NCI-H1694 (cell line): ENCODE data around the gene SF3A2.
A peak's percentile ranks its signal among the peaks of the same experiment; 100 is the strongest.
"Not testable (repeated sequence)": the region's sequence is repeated elsewhere in the genome, so short reads cannot be mapped to it uniquely, and the experiment has no call there.

ENCODE experiments used
- DNase-seq: peaks from one replicate; lab custom pipeline; 2025; lab: John Stamatoyannopoulos, UW

SF3A2 gene

GRCh38 chr19:2274931-2275535 is 38.4 kb downstream of the SF3A2 start:
- peak; percentile 61 for DNase-seq

GRCh38 chr19:2275588-2276428 is 39.2 kb downstream of the SF3A2 start:
- DNase-seq = no peak

GRCh38 chr19:2276429-2276986 is 39.9 kb downstream of the SF3A2 start:
- DNase-seq = no peak

- DNase-seq = no peak
Observed at GRCh38 chr19:2277138-2277537, 40.5 kb downstream of the SF3A2 start.

- DNase-seq = no peak
Observed at GRCh38 chr19:2278459-2279158, 42.0 kb downstream of the SF3A2 start.

- no peak for DNase-seq
Observed at GRCh38 chr19:2280633-2281264, 44.1 kb downstream of the SF3A2 start.

GRCh38 chr19:2281265-2282061 is 44.8 kb downstream of the SF3A2 start:
- not testable (repeated sequence) for DNase-seq

- no peak for DNase-seq
Observed at GRCh38 chr19:2282062-2282861, 45.6 kb downstream of the SF3A2 start, which contains the start of gene PEAK3. TSS of gene PEAK3 (minus strand) at chr19:2282175. CDS start at chr19:2280931, 1,244 bp downstream.

GRCh38 chr19:2282862-2283237 is 46.2 kb downstream of the SF3A2 start:
- no peak for DNase-seq

- DNase-seq = no peak
Observed at GRCh38 chr19:2283835-2284507, 47.3 kb downstream of the SF3A2 start.

GRCh38 chr19:2286402-2287140 is 49.9 kb downstream of the SF3A2 start:
- DNase-seq = no peak

GRCh38 chr19:2287585-2288337 is 51.1 kb downstream of the SF3A2 start:
- no peak for DNase-seq

- DNase-seq = no peak
Observed at GRCh38 chr19:2288338-2288817, 51.8 kb downstream of the SF3A2 start.

- no peak for DNase-seq
Observed at GRCh38 chr19:2288818-2289713, 52.4 kb downstream of the SF3A2 start.

- no peak for DNase-seq
Observed at GRCh38 chr19:2289714-2290435, 53.3 kb downstream of the SF3A2 start.

- no peak for DNase-seq
Observed at GRCh38 chr19:2290441-2291184, 54.0 kb downstream of the SF3A2 start.
